ENCODE data around the gene HFM1.
A peak's percentile ranks its signal among the peaks of the same experiment; 100 is the strongest.
"Not testable (repeated sequence)": the region's sequence is repeated elsewhere in the genome, so short reads cannot be mapped to it uniquely, and the experiment has no call there.

Gene HFM1

DNA sequence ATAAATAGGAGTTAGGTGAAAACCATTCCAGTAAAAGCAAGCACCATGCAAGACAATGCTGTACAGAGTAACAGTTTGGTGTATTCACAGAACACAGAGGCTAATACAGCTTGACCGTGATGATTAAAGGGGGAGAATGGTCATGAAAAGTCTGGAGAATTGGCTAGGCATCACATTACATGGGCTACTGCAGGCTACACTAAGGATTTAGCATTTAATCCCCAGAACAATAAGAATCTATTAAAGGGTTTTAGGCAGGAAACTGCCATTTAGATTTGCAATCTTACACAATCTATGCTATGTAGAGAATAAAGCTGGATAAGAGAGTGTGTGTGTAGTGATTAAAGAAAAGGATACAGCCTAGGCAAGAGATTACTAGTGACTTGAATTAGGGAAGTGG, 30.6 kb downstream of the HFM1 start:
- no peak for DNase-seq (ENCODE audit: low spot score)

DNA sequence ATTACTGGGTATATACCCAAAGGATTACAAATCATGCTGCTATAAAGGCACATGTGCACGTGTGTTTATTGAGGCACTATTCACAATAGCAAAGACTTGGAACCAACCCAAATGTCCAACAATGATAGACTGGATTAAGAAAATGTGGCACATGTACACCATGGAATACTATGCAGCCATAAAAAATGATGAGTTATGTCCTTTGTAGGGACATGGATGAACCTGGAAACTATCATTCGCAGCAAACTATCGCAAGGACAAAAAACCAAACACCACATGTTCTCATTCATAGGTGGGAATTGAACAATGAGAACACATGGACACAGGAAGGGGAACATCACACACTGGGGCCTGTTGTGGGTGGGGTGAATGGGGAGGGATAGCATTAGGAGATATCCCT, 32.4 kb downstream of the HFM1 start:
- DNase-seq (ENCODE audit: low spot score), result not testable (repeated sequence)

DNA sequence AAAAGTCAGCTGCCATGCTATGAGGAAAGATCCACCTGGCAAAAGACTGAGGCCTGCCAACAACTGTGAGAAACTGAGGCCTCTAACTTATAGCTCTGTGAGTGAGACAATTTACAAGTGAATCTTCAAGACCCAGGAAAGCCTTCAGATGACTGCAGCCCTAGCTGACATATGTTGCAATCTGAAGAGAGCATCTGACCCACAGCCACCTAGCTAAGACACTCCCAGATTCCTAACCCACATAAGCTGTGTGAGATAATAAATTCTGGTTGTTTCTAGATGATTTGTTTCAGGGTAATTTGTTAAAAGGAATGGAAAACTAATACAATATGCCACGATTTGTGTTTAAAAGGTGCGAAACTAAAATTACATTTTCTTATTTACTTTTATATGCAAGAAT, 55.1 kb downstream of the HFM1 start:
- no peak for DNase-seq (ENCODE audit: low spot score)

DNA sequence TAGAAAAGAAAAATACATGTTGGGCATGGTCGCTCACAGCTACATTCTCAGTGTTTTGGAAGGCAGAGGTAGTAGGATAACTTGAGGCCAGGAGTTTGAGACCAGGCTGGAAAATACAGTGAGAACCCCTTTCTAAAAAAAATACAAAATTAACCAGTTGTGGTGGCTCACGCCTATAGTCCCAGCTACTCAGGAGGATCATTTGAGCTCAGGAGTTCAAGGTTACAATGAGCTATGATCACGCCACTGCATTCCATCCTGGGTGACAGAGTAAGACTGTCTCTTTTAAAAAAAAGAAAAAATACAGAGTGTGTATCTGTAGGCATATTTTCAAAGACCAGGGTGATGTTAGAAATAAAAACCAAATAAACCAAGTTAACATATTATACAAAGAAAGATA, 57.8 kb downstream of the HFM1 start:
- no peak for DNase-seq (ENCODE audit: low spot score)

DNA sequence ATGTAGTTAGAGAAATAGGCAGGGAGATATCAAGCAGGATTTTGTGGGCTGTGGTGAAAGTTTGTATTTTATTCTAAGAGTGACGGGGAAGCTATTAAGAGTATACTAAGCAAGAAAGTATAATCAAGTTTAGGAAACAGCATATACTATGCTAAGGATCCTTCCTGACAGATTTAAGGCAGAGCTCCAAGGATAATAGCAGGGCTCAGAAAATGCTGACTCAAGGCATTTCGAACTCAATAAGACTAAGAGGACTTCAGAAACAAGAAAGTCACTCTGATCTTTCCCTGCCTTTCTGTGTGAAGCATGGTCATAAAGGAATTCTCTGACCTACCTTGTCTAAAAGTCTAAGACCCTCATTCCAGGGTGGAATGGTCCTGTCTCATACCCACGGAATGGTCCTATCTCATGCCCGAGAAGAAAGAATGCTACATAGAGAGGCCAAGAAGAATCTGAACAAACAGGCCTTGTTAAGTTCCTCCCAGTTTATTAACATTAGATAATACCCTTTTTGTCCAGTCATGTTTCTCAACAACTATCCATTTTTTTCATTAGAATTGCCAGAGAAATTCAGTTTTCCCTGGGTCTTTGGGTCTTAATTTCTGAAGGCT, 59.1 kb downstream of the HFM1 start:
- no peak for DNase-seq (ENCODE audit: low spot score)

DNA sequence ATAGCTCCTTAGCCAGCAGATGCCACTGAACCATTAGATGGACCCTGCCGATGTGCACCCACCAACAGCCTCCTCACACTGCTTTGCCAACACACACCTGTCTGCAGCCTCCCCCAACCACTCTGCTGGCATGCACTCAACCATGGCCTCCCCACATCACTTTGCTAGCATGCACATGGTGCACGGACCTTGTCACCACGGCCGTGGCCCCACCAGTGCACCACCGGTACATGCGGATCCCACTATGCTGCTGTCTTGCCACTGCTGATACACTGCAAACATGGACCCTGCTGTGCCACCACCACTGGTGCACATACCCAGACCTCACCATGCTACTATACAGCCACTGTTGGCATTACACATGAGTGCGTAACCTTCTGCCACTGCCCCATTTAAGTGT, 66.1 kb downstream of the HFM1 start:
- no peak for DNase-seq (ENCODE audit: low spot score)

DNA sequence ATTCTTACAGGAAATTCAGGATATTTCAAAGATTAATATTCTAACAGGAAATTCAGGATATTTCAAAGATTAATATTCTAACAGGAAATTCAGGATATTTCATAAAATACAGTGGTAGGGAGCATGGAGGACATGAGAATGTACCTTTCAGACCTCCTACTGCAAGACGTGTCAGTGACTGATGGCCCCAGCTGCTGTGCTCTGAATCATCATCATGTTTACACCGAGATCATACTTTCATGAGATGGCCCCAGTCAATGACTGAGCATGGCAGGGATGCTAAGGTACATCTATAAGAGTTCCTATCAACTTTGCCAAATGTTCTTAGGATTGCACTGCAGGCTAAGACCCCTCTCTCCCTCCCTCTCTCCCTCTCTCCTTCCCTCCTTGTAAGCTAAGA, 69.0 kb downstream of the HFM1 start:
- DNase-seq (ENCODE audit: low spot score), result no peak

DNA sequence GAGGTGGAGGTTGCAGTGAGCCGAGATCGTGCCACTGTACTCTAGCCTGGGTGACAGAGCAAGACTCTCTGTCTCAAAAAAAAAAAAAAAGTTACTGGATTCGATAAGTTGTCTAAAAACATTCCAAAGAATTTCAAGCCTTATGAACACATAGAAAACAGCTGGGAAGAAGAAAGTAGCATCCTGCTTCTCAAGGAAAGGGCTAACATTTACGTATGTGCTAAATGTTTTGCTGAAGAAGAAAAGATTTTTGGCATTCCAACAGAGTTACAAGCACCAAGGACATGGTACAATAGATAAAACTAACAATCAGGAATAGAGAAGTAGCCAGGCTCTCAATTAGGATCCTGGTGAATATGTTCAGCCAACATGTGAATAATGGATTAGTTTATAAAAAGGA, 69.8 kb downstream of the HFM1 start:
- DNase-seq (ENCODE audit: low spot score), result no peak

DNA sequence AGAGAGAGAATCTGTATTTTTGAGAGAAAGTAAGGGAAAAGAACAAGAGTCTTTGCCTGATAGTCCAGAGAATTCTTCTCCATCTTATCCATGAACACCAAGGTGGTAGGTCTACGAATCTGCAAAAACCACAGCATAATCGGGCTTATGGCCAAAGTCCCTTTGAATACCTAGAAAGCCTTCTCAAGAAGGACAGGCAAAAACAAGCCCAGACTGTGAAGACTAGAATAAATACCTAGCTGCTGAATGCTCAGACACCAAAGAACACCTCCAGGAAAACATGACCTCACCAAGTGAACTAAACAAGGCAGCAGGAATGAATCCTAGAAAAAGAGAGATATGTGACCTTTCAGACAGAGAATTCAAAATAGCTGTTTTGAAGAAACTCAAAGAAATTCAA, 79.2 kb downstream of the HFM1 start:
- DNase-seq (ENCODE audit: low spot score), result no peak

DNA sequence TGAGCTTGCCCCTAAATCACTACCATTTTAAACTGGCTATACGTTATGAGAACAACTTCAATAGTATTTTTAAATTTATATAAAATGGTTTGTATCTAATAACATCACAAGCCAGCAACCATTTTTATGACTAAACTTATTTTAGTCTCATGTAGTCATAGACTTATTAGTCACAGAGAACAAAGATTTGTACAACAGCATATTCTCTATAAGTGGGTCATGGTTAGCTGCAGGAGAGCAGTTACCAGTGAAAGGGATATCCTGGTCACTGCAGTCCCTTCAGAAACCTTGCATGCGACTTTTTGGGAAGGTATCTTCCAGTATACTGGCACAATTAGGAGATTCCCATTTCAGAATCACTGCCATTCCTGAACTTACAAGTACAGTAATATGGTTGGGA, 90.0 kb downstream of the HFM1 start:
- no peak for DNase-seq (ENCODE audit: low spot score)

DNA sequence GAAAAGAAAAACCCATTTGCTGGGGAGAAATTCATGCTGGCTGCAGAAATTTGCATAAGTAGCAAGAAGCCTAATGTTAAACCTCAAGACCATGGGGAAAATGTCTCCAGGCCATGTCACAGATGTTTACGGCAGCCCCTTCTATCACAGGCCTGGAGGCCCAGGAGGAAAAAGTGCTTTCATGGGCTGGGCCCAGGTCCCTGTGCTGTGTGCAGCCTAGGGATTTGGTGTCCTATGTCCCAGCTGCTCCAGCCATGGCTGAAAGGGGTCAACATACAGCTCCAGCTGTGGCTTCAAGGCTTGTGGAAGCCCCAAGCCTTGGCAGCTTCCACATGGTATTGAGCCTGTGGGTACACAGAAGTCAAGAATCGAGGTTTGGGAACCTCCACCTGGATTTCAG, 93.0 kb downstream of the HFM1 start:
- no peak for DNase-seq (ENCODE audit: low spot score)

DNA sequence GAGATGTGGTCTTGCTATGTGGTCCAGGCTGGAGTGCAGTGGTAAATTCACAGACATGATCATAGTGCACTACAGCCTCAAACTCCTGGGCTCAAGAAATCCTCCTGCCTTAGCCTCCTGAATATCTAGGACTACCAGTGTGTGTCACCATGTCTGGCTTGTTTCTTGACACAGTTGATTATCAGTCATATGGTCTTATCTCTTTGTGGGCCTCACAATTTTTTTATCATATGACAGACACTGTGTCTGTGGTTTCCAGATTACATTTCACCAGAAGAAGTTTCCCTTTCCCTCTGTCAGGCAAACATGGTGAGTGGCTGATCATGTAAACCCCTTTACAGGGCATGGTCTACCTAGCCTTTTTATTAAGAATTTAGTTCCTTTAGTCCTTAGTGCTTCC, 96.1 kb downstream of the HFM1 start:
- DNase-seq (ENCODE audit: low spot score), result no peak

DNA sequence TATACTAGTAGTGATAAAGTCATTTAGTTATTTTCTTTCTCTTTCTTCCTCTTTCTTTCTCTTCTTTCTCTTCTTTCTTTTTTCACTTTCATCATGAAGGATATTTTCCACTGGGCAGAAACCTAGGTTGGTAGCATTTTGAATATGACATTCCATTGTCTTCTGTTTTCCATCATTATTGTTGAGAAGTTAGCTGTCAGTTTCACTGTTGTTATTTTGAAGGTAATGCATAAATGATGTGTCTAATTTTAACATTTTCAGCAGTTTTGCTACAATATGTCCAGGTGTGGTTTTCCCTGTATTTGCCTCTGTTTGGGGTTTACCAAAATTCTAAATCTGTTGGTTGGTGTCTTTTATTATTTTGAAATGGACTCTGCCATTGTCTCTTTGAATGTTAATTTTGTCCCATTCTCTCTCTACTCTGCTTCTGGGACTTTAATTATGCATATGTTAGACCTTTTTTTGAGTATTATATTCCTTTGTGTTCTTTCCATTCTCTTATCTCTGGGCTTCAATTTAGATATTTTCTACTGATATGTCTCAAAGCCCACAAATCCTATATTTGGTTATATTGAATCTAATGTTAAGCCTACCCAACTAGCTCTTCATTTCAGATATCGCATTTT, 96.7 kb downstream of the HFM1 start:
- DNase-seq (ENCODE audit: low spot score), result no peak

DNA sequence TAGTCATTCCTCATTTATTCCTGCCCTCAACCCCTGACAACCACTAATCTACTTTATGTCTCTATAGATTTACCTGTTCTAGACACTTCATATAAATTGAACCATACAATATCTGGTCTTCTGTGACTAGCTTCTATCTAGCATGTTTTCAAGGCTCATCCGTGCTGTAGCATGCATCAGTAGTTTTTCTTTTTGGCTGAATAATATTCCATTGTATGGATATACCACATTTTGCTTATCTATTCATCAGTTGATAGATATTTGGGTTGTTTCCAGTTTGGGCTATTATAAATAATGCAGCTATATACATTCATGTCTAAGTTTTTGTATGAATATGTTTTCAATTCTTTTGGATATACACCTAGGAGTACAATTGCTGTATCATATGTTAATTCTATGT, 101.5 kb downstream of the HFM1 start:
- DNase-seq (ENCODE audit: low spot score), result no peak

DNA sequence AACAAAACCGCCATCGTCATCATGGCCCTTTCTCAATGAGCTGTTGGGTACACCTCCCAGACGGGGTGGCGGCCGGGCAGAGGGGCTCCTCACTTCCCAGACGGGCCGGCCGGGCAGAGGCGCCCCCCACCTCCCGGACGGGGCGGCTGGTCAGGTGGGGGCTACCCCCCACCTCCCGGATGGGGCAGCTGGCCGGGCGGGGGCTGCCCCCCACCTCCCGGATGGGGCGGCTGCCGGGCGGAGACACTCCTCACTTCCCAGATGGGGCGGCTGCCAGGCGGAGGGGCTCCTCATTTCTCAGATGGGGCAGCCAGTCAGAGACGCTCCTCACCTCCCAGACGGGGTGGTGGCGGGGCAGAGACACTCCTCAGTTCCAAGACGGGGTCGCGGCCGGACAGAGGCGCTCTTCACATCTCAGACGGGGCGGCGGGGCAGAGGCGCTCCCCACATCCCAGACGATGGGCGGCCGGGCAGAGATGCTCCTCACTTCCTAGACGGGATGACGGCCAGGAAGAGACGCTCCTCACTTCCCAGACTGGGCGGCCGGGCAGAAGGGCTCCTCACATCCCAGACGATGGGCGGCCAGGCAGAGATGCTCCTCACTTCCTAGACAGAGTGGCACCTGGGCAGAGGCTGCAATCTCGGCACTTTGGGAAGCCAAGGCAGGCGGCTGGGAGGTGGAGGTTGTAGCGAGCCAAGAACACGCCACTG, 115.6 kb downstream of the HFM1 start:
- not testable (repeated sequence) for DNase-seq (ENCODE audit: low spot score)

DNA sequence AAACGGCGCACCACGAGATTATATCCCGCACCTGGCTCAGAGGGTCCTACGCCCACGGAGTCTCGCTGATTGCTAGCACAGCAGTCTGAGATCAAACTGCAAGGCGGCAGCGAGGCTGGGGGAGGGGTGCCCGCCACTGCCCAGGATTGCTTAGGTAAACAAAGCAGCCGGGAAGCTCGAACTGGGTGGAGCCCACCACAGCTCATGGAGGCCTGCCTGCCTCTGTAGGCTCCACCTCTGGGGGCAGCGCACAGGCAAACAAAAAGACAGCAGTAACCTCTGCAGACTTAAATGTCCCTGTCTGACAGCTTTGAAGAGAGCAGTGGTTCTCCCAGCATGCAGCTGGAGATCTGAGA, 117.7 kb downstream of the HFM1 start:
- DNase-seq (ENCODE audit: low spot score), result not testable (repeated sequence)

DNA sequence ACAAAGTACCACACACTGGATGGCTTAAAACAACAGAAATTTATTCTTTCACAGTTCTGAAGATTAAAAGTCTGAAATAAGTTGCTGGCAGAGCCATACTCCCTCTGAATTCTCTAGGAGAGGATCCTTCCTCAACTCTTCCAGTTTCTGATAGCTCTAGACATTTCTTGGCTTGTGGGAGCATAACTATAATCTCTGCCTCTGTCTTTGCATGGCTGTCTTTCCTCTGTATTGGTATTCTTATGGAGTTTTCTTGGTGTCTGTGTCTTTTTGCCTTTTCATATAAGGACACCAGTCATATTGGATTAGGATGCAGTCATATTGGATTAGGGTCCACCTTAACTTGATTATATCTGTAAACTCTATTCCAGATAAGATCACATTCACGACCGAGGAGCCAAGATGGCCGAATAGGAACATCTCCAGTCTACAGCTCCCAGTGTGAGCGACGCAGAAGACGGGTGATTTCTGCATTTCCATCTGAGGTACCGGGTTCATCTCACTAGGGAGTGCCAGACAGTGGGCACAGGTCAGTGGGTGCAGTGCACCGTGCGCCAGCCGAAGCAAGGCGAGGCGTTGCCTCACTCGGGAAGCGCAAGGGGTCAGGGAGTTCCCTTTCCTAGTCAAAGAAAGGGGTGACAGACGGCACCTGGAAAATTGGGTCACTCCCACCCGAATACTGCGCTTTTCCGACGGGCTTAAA, 118.2 kb downstream of the HFM1 start:
- DNase-seq (ENCODE audit: low spot score), result not testable (repeated sequence)

DNA sequence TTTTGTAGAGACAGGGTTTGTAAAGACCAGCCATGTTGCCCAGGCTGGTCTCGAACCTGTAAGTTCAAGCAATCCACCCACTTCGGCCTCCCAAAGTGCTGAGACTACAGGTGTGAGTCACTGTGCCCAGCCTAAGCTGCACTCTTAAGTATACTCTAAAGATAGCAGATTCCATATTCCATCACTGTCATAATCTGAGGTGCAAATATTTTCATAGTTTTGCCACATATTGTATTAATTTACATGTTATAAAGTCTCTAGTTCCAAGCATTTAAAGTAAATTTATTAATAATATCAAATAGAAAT, 121.3 kb downstream of the HFM1 start:
- no peak for DNase-seq (ENCODE audit: low spot score)

DNA sequence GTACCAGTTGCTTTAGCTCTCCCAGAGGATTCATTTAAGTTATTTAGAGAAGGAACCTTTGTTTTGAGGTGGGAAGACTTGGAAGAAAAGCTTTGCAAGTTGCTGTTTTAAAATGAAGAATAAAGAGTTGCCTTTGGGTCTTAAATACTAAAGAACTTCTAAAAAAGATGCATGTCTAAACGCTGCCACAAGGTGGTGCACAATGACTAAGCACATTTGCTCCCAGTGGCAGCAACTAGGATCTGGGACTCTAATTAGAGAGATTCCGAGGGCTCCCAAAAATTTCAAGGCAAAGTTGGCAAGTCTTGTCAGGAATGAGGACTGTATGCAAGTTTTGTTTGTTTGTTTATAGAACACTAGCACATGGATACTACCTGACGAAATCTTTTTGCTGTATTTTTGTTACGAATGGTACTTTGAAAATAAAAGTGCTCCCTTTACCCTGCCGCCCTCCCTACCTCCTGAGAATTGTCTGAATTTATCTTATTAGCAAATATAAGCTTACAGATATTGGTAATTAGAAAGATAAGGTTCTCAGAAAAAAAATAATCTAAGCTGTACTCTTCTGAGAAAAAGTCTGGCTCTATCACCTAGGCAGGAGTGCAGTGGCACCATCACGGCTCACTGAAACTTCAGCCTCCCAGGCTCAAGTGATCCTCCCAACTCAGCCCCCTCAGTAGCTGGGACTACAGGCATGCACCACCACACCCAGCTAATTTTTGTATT, 121.8 kb downstream of the HFM1 start:
- DNase-seq (ENCODE audit: low spot score), result peak; percentile 75

DNA sequence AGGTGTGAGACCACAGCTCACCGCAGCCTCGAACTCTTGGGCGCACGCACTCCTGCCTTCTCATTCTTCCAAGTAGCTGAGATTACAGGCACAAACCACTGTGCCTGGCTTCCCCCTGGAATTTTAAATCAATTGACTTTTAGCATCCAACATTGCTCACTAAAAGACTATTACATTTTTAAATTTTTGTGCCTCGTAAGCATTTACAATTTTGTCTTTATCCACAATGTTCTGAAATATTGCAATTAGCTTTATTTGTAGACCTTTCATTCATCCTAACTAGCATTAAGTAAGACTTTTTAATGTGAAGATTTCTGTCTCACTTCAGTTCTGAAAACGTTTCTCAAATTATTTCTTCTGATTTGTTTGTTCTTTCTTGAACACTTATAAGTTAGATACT, 122.9 kb downstream of the HFM1 start:
- DNase-seq (ENCODE audit: low spot score), result no peak

DNA sequence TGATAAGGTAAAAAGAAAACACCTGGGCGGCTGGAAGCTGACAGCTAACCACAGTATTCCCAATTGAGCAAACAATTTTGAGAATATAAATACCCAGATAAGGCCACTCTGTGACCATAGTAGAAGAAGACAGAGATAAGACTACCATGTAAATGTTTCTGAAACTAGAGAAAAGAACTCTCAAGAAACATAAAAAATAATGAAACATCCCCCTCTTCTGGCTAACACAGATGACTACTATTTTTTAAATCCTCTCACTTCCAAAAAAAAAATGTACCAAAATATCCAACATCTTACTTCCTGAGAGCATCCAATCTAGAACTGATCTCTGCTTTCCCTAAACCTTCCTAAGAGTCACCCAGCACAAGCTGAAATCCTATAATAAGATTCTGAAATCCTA, 125.9 kb downstream of the HFM1 start:
- peak; percentile 26 for DNase-seq (ENCODE audit: low spot score)

DNA sequence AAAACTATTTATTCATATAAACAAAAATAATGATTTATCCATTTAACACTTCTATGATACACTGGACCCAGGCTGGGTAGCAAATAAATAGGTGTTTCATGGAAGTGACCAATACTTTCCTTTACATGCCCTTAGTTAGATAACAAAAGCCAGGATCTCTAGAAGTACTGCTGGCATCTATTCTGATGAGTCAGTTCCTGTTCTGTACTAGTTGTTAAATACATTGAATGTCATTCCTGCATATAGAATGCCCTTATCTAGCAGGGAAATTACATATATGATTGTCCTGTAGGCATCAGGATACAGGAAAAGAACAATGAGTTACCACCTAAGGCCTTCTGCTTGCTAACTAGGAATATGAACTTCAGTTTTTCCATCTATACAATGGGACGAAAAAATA, 130.8 kb downstream of the HFM1 start:
- DNase-seq (ENCODE audit: low spot score), result no peak

DNA sequence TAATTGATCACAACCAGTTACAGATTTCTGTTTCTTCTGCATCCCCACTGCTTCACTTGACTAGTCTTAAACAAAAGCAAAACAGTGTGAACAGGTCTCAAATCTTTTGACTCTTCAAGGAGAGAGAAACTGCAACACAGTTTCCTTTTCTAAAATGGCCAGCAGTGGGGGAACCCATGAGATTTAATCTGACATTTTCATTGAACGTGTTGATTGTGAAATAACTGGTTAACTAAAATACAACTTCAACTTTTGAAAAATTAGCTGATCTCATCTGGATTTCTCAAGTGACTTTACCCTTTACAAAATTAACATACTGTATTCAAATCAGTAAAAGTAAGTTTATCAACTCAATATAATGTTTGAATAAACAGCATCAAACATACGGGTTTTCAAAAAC, 143.0 kb downstream of the HFM1 start:
- no peak for DNase-seq (ENCODE audit: low spot score)

All from AG08395 (cell line).